Rectal smooth muscle tissue (tissue), 1 donor: ENCODE measurements around the gene TGIF1.
"Not testable (repeated sequence)": the region's sequence is repeated elsewhere in the genome, so short reads cannot be mapped to it uniquely, and the experiment has no call there.

Experiments
- H3K27ac ChIP-seq: one replicate; pipeline ENCODE4 v1.7.0; 2013; ENCODE audit warnings: low read depth, low read length, inconsistent platforms
- H3K27me3 ChIP-seq: one replicate; pipeline ENCODE4 v1.7.0; 2013; ENCODE audit warnings: low read length; ENCODE audit not compliant: control insufficient read depth, insufficient read depth
- H3K36me3 ChIP-seq: one replicate; pipeline ENCODE4 v1.7.0; 2013; ENCODE audit warnings: low read length; ENCODE audit not compliant: control insufficient read depth, insufficient read depth
- H3K4me1 ChIP-seq: one replicate; pipeline ENCODE4 v1.7.0; 2013; ENCODE audit warnings: low read length; ENCODE audit not compliant: control insufficient read depth, insufficient read depth
- H3K4me3 ChIP-seq: one replicate; pipeline ENCODE4 v1.7.0; 2013; ENCODE audit warnings: low read length
- H3K9ac ChIP-seq: one replicate; pipeline ENCODE4 v1.7.0; 2013; ENCODE audit warnings: low read length

TGIF1 gene

GRCh38 chr18:3450012-3450798 lies at the start of gene TGIF1:
Gene TGIF1 (plus strand): TSS chr18:3450172. CDS start chr18:3450490, 318 bp downstream.
- H3K27me3 ChIP-seq: no peaks in the 10 kb centered on the region
- H3K27ac ChIP-seq: peak within 1 kb of the TSS; percentile 99
- H3K36me3 ChIP-seq: no peaks in the 10 kb centered on the region
- peaks cover 14% of the 10 kb centered on the region for H3K4me1 ChIP-seq
- peak within 1 kb of the TSS; percentile 88 for H3K9ac ChIP-seq
- peak within 1 kb of the TSS; percentile 97 for H3K4me3 ChIP-seq

GRCh38 chr18:3400567-3401296 lies 49.2 kb upstream of the TGIF1 start:
- no peak overlapping the region for H3K4me3 ChIP-seq
- no peak overlapping the region for H3K27ac ChIP-seq
- H3K27me3 ChIP-seq: no peaks in the 10 kb centered on the region
- H3K36me3 ChIP-seq: no peaks in the 10 kb centered on the region
- H3K9ac ChIP-seq: no peak overlapping the region
- H3K4me1 ChIP-seq: no peaks in the 10 kb centered on the region

DNA sequence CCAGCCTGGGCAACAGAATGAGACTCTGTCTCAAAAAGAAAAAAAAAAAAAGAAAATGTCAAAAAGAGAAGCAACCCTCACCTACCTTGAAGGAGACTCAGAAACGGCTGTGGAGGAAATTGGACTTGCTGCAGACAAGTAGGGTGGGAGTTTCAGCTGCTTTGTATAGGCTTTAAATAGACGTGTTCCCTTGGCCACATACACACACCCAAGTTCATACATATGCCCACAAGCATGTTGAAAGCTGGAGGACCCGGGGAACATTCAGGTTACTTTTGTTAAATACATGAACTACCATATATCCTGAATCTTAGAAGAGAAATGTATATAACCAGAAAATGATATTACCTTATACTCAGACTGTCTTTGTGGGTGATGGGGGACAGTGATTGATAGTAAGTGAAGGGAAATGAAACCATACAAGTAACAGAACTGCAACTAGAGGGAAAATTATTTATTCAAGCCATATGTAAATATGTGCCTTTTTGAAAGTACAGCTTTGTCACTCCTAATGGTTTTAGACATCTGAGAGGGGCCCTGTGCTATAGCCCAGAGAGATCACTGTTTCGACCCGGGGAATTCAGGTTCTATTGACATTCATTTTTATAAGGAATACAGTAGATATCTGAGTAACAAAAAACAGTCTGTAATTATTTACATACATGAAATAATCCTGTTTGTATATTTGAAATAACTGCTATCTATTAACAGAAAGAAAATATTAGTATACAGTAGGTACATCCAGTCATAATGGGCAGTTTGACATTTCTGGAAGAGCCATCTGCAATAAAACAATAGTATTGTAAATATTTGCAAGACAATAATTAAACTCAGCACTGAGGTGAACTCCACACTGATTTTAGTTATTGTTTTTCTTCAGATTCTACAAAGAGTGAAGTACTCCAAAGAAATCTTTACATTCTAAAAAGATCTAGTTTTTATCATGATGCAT lies 48.0 kb upstream of the TGIF1 start:
- H3K4me3 ChIP-seq: no peak overlapping the region
- H3K9ac ChIP-seq: no peak overlapping the region
- H3K27me3 ChIP-seq: no peaks in the 10 kb centered on the region
- no peaks in the 10 kb centered on the region for H3K36me3 ChIP-seq
- H3K4me1 ChIP-seq: no peaks in the 10 kb centered on the region
- no peak overlapping the region for H3K27ac ChIP-seq

DNA sequence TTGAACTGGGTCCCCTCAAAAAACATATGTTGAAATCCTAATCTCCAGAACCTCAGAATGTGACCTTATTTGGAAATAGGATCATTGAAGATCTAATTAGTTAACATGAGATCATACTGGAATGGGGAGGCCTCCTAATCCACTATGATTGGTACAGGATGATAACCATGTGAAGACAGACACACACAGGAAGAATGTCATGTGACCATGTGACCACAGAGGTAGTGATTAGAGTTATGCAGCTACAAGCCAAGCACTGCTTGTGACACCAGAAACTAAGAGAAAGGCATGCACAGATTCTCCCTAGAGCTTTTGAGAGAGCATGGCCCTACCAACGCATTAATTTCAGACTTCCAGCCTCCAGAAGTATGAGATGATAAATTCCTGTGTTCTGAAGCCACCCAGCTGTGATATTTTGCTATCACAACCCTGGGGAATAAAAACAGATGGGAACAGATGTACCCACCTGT lies 47.0 kb upstream of the TGIF1 start:
- Histone ChIP-seq H3K36me3 (no peaks in the 10 kb centered on the region), H3K27ac (no peak overlapping the region), H3K4me3 (no peak overlapping the region), H3K9ac (no peak overlapping the region), H3K27me3 (no peaks in the 10 kb centered on the region), H3K4me1 (no peaks in the 10 kb centered on the region)

DNA sequence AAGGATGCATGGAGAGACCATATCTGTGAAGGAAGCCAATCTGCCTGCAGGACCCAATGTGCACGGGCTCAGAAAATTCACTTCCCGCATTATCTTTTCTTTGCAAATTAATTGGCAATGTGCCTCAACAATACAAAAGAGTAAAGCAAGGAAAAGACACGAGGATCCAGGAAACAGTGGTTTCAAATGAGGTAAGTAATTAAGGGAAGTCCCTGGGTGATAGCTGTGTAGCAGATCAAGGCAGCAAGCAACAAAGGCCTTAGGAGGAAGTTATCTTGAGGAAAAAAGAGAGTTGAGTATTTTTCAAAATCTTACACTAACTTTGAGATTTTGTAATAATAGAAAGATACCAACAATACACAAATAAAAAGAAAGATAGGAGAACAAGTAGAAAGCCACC lies 44.3 kb upstream of the TGIF1 start:
- H3K27ac ChIP-seq: no peak overlapping the region
- H3K4me3 ChIP-seq: no peak overlapping the region
- H3K27me3 ChIP-seq: no peaks in the 10 kb centered on the region
- H3K36me3 ChIP-seq: no peaks in the 10 kb centered on the region
- H3K9ac ChIP-seq: no peak overlapping the region
- no peaks in the 10 kb centered on the region for H3K4me1 ChIP-seq

DNA sequence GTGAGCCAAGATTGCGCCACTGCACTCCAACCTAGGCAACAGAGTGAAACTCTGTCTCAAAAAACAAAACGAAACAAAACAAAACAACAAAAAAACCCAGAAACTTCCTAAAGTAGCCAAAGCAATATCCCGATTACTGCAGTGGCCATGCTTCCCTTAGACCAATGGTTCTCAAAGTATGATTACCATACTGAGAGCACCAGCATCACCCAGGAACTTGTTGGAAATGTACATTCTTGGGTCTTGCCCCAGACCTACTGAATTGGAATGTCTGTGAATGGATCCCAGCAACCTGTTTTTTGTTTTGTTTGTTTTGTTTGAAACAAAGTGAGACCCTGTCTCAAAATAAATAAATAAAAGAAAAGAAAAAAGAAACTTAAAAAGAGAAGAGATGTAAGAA lies 41.9 kb upstream of the TGIF1 start:
- Histone ChIP-seq H3K4me1 (no peaks in the 10 kb centered on the region), H3K4me3 (no peak overlapping the region), H3K36me3 (no peaks in the 10 kb centered on the region), H3K9ac (no peak overlapping the region), H3K27ac (no peak overlapping the region), H3K27me3 (no peaks in the 10 kb centered on the region)

DNA sequence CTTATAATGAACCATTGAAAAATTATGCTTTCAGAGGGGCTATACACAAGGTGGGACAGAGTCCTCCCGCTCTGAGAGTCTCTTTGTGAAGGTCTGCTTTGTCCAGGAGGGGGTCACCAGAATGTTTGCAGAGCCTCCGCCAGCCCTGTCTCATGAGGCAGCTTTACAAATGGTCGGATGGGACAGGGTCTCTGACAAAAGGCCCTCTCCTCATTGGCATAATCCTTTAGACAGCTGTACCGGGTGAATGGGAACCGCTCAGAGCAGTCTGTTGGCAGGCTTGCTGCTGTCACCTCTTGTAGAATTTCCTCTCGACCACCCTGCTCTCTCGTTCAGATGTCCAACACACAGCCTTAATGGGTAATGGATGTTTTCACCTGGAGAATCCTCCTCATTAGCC lies 40.2 kb upstream of the TGIF1 start:
- H3K4me3 ChIP-seq: no peak overlapping the region
- no peaks in the 10 kb centered on the region for H3K4me1 ChIP-seq
- H3K27me3 ChIP-seq: no peaks in the 10 kb centered on the region
- no peaks in the 10 kb centered on the region for H3K36me3 ChIP-seq
- no peak overlapping the region for H3K27ac ChIP-seq
- H3K9ac ChIP-seq: no peak overlapping the region

DNA sequence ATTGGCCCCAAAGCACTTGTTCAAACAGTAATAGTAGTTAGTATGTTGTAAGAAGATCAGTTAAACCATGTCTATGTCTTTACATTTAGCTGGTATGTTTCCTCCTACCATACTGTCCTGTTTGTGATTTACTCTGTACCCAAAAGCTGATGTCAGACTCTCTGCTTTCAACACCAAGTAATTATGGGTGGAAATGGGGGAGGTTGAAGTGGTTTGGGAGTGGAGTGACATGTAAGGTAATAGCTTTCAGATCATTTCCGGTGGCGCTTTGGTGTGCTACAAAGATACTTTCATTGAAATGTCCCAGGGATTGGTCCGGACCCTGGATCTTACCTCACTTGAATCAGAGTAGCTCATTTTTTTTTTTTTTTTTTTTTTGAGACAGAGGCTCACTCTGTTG lies 39.7 kb upstream of the TGIF1 start:
- H3K27ac ChIP-seq: no peak overlapping the region
- no peaks in the 10 kb centered on the region for H3K27me3 ChIP-seq
- no peak overlapping the region for H3K9ac ChIP-seq
- no peaks in the 10 kb centered on the region for H3K36me3 ChIP-seq
- no peaks in the 10 kb centered on the region for H3K4me1 ChIP-seq
- no peak overlapping the region for H3K4me3 ChIP-seq

GRCh38 chr18:3410876-3411275 lies 39.1 kb upstream of the TGIF1 start:
- not testable (repeated sequence) for H3K9ac ChIP-seq, H3K36me3 ChIP-seq, H3K27me3 ChIP-seq, H3K27ac ChIP-seq, H3K4me3 ChIP-seq, H3K4me1 ChIP-seq

DNA sequence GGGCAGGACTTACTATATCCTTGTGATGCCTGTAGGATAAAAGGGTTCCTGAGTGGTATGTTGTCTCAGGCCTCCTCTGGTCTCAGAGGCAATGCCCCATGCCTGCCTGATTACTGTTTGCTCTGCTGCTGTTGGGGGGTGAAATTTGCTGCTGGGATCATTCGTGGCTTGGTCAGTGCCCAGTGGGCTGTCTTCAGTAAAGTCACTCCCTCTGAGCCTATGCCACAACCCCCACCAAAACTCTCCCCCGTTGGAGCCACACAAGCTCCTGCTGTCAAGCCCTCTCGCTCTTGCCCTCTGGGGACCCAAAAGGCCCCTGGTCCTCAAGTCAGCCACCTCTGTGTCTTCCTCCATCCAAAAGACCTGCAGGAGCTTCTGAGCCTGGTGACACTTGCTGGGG lies 38.6 kb upstream of the TGIF1 start:
- H3K36me3 ChIP-seq: no peaks in the 10 kb centered on the region
- H3K4me3 ChIP-seq: peak overlapping the region; percentile 54
- no peaks in the 10 kb centered on the region for H3K27me3 ChIP-seq
- H3K9ac ChIP-seq: no peak overlapping the region
- no peak overlapping the region for H3K27ac ChIP-seq
- no peaks in the 10 kb centered on the region for H3K4me1 ChIP-seq

DNA sequence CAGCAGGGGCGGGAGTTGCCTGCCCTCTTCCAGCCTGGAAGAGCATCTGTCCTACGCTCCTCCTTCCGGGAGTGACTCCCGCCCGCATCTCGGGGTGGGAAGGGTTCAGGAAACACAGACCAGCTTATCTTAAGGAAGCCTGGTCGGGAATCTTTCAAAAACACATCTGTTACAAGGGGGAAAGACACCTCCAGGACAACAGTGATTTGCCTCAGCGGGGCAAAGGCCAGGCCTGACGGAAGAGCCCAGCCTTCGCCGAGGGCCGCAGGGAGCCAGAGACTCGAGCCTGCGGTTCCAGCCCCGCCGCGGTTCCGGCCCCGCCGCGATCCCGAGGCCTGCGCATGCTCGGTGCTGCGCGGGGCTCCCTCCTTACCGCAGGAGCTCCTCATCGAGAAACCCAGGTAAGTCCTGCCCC lies 38.1 kb upstream of the TGIF1 start:
- Histone ChIP-seq H3K36me3 (no peaks in the 10 kb centered on the region), H3K4me1 (no peaks in the 10 kb centered on the region), H3K9ac (no peak overlapping the region), H3K27me3 (no peaks in the 10 kb centered on the region), H3K27ac (no peak overlapping the region), H3K4me3 (peak overlapping the region; percentile 54)

DNA sequence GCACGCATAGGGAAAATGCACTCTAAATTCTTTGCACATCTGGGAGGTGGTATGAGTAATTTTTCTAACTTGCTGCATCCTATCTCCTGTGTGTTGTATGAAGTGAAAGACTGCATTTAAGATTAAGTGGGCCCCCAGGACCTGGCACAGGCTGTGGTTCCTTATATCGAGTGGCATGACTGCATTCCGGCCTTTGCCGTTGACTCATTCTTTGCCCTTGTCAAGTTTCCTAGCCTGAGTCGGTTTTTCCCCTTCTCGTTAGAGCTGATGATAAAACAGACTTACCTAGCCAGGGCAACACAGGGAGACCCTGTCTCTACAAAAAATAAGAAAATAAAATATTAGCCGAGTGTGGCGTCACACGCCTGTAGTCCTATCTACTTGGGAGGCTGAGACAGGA lies 37.4 kb upstream of the TGIF1 start:
- H3K4me3 ChIP-seq, H3K36me3 ChIP-seq, H3K4me1 ChIP-seq, H3K27me3 ChIP-seq, H3K27ac ChIP-seq, H3K9ac ChIP-seq: not testable (repeated sequence)
